Fibroblast of mammary gland (primary cell): ENCODE data around the gene ZNF835.

Experiments used
- DNase-seq: peaks from one replicate; pipeline ENCODE4 v3.0.0-alpha.2; 2010; ENCODE audit warnings: low read depth
- H3K4me3 ChIP-seq: 2 replicates; pipeline ENCODE4 v1.5.1; 2011; ENCODE audit warnings: low read depth, mild to moderate bottlenecking, low read length, moderate library complexity; ENCODE audit not compliant: control insufficient read depth
- TF ChIP-seq, protein P1 (sequence below): conservative IDR thresholded peaks from 2 replicates; pipeline ENCODE4 v1.5.1; 2011; ENCODE audit warnings: low read depth, low read length, inconsistent platforms; ENCODE audit not compliant: control insufficient read depth, insufficient read depth

Gene ZNF835

DNA sequence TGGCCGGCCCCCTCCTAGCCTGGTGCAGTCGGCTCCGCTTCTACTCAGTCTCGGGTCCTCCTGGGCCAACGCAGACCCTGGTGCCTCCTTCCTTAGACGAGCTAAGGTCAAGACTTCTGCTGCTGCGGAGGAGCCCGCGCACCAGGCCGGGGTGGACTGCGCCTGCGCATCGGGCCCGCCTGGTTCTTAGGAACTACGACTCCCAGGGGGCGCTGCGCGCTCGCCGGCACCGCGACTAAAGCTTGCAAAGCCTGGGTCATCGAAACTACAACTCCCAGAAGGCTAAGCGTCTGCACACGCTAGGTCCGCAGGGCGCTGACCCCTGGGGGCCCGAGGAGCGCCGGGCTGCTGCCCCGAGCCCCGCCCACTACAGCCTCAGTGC is at the start of gene ZNF835:
Gene ZNF835, minus strand, starts transcription at position 145 of the 382 bp plus-strand sequence. CDS start 6,559 bp downstream, outside the sequence.
- peak; percentile 61 for DNase-seq
- peak within 1 kb of the TSS; percentile 30 for H3K4me3 ChIP-seq
- TF ChIP-seq, protein P1, sequence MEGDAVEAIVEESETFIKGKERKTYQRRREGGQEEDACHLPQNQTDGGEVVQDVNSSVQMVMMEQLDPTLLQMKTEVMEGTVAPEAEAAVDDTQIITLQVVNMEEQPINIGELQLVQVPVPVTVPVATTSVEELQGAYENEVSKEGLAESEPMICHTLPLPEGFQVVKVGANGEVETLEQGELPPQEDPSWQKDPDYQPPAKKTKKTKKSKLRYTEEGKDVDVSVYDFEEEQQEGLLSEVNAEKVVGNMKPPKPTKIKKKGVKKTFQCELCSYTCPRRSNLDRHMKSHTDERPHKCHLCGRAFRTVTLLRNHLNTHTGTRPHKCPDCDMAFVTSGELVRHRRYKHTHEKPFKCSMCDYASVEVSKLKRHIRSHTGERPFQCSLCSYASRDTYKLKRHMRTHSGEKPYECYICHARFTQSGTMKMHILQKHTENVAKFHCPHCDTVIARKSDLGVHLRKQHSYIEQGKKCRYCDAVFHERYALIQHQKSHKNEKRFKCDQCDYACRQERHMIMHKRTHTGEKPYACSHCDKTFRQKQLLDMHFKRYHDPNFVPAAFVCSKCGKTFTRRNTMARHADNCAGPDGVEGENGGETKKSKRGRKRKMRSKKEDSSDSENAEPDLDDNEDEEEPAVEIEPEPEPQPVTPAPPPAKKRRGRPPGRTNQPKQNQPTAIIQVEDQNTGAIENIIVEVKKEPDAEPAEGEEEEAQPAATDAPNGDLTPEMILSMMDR: no peak

DNA sequence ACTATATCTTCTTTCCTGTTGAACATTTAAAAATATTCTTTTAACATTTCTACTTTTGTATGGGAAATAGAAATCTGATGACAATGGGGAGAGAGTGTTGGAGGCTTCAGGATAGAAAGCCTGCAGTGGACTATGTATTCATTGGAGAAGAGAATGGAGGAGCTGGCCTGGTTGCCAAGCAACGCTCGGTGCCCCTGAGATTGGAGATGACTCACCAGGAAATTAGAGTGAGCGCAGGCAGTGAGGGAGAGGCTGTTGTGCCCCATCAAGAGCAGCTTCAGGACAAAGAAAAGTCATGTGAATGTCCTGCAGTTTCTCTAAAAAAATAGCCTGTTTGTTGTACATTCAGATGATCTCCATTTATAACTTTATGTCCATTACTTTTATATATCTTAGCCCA is 48.7 kb upstream of the ZNF835 start:
- no peak overlapping the region for H3K4me3 ChIP-seq
- no peak for DNase-seq
- TF ChIP-seq, protein P1: no peak

DNA sequence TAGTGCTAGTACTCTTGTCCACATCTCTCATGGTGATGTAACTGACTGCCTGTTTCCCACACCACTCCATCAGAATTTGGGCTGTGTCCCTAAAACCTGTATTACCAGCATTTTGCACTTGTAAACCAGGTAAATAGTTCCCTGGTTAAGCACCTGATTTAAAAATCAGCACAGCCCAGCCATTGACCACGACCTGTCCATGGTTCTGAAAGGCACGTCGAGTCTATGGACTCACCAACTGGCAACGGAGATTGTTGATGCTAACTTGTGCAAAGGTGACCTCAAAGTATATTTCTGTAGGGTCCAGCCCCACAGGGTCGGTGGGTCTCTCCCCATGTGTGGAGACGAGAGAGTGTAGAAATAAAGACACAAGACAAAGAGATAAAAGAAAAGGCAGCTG is 46.7 kb upstream of the ZNF835 start:
- H3K4me3 ChIP-seq: no peak overlapping the region
- no peak for DNase-seq
- TF ChIP-seq, protein P1: no peak

DNA sequence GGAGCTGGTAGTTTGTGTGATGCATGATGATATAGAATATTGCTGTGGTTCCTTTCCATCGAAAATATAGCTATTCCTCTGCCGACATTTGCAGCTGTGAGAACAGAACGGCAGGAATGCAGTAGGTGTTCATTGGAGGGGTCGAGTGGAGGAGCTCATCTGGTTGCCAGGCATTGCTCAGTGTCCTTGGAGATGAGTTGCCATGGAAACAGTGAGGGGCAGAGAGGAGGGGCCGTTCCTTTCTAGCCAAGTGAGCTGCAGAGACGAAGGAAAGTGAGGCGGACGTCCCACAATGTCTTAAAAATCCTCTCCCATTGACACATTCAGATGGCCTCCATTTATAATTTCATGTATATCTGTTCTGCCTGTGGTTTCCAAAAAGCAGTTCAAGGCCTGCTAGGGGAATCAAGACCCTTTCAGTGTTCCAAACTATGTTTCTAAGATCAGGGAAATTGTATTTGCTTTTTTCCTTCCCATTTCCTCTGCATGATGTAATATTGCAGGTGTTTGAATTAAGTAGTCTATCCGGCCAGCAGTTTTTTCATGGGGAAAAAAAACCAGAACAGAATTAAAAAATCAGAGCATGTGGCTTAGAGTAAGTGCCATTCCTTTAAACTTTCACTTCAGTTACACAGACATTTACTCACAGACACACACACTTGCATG is 41.2 kb upstream of the ZNF835 start:
- H3K4me3 ChIP-seq: no peak overlapping the region
- TF ChIP-seq, protein P1: no peak
- no peak for DNase-seq

DNA sequence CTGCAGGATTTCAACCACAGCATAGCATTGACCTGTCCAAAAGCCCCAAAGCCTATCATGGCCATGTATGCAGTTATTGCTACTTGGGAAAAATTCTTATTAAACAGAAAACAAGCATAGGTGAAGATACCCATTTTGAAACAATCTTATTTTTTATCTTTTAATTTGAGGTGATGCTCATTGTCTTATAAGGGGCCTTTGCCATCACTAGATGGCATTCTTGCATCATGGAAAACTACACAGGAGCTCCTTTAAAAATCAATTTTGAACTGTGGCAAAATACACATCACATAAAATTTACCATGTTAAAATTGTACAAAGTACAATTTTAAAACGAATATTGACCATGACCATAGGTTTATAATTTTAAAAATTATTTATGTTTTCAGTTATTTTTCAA is 38.9 kb upstream of the ZNF835 start:
- TF ChIP-seq, protein P1: no peak
- DNase-seq: no peak
- no peak overlapping the region for H3K4me3 ChIP-seq

DNA sequence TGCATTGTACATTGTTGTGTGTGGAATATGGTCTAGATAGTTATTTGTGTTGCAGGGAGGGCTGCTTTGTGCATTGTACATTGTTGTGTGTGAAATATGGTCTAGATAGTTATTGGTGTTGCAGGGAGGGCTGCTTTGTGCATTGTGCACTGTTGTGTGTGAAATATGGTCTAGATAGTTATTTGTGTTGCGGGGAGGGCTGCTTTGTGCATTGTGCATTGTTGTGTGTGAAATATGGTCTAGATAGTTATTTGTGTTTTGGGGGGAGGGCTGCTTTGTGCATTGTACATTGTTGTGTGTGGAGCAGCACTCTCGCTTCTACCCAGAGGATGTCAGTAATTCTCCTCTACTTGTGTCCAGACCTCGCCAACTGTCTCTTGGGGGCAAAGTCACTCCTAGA is 36.3 kb upstream of the ZNF835 start:
- no peak overlapping the region for H3K4me3 ChIP-seq
- no peak for DNase-seq
- TF ChIP-seq, protein P1: no peak

DNA sequence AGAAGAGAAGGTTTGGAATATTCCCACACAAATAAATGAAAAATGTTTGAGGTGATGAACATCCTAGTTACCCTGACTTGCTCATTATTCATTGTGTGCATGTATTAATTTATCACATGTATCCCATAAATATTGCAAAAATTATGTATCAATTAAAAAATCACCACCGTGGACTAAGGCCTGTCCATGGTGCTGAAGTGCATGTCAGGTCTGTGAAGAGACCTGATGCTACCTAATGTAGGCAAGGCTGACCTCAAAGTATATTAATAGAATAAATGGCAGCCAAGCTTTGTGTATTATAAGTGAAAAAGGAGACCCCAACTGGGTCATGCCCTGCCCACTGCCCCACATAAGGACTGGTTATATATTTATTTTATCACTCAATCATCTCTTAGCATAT is 34.4 kb upstream of the ZNF835 start:
- TF ChIP-seq, protein P1: no peak
- DNase-seq: no peak
- no peak overlapping the region for H3K4me3 ChIP-seq
